ENCODE data around the gene INTS11. TPM values are rescaled to one million over a fixed set of nuclear protein-coding genes. Genes with fewer than 3 reads are reported as not detected.
A peak's percentile ranks its signal among the peaks of the same experiment; 100 is the strongest.

Gene INTS11
- polyA plus RNA-seq, 1 donor (not counting 4 experiments of a cell fraction or from before 2014, with no cell fraction given), result 70.4 TPM

- no peaks in the 10 kb centered on the region for H4K20me1 ChIP-seq (ENCODE audit: control insufficient read depth, extremely low read depth, insufficient read depth, low read length)
- H3K4me2 ChIP-seq (ENCODE audit: control insufficient read depth, extremely low read depth, insufficient read depth, low read depth, low read length), result peak within 1 kb of the TSS; percentile 94
- FAIRE-seq (no peak), DNase-seq (ENCODE audit: low read depth, low spot score) (no peak)
- H2AFZ ChIP-seq (ENCODE audit: control insufficient read depth, low read length), result peak within 1 kb of the TSS; percentile 6
- H3K4me1 ChIP-seq (ENCODE audit: control insufficient read depth, extremely low read depth, insufficient read depth, low read length), result peaks cover 37% of the 10 kb centered on the region
- TF ChIP-seq EZH2 (IDR thresholded peaks at IDR 0.05; ENCODE audit: low read length) (no peak), CTCF (optimal IDR thresholded peaks at IDR 0.05 in 1 of 3, IDR thresholded peaks at IDR 0.05 in 1 of 3, conservative IDR thresholded peaks at IDR 0.05 in 1 of 3; ENCODE audit: extremely low read depth in 1 of 3, insufficient read depth in 2 of 3, low read length in 3 of 3) (peak in 1 of 3 experiments; percentile 58)
- H3K9me3 ChIP-seq (ENCODE audit: control insufficient read depth, low read depth, low read length), result no peaks in the 10 kb centered on the region
- peak within 1 kb of the TSS; percentile 83 for H3K9ac ChIP-seq (ENCODE audit: control insufficient read depth, extremely low read depth, insufficient read depth, low read length)
- H3K79me2 ChIP-seq (ENCODE audit: control insufficient read depth, insufficient read depth, low read length), result peaks cover 45% of the 10 kb centered on the region
- H3K36me3 ChIP-seq (ENCODE audit: control insufficient read depth in 2 of 2, extremely low read depth in 1 of 2, insufficient read depth in 2 of 2, low read length in 2 of 2), result no peaks in the 10 kb centered on the region
- dilution Hi-C loops (cut with MboI; ENCODE audit: extremely low pct_ligation_motif_present, low sequenced_read_pairs), result no loop called here
- H3K27me3 ChIP-seq (ENCODE audit: control insufficient read depth, extremely low read depth, insufficient read depth, low read length), result peaks cover 3% of the 10 kb centered on the region
- H3K9me1 ChIP-seq (ENCODE audit: control insufficient read depth, extremely low read depth, insufficient read depth, low read length), result no peaks in the 10 kb centered on the region
- H3K27ac ChIP-seq (ENCODE audit: control insufficient read depth, insufficient read depth, low read length), result peak within 1 kb of the TSS; percentile 60
- H3K4me3 ChIP-seq (ENCODE audit: control insufficient read depth in 2 of 3, extremely low read depth in 1 of 3, insufficient read depth in 2 of 3, low read depth in 1 of 3, low read length in 3 of 3), result peak within 1 kb of the TSS; percentile 72 to 95 (median 85)
Observed at GRCh38 chr1:1349256-1350012, 25.0 kb upstream of the INTS11 start, which contains the start of gene DVL1. Gene DVL1 (minus strand): TSS chr1:1349418. CDS start chr1:1349065, 353 bp downstream.

- Histone ChIP-seq H3K4me2 (ENCODE audit: control insufficient read depth, extremely low read depth, insufficient read depth, low read depth, low read length) (peak overlapping the region; percentile 94), H3K4me3 (ENCODE audit: control insufficient read depth in 2 of 3, extremely low read depth in 1 of 3, insufficient read depth in 2 of 3, low read depth in 1 of 3, low read length in 3 of 3) (peak overlapping the region; percentile 72 to 95 (median 85)), H3K9me3 (ENCODE audit: control insufficient read depth, low read depth, low read length) (no peaks in the 10 kb centered on the region), H3K27me3 (ENCODE audit: control insufficient read depth, extremely low read depth, insufficient read depth, low read length) (no peaks in the 10 kb centered on the region), H3K36me3 (ENCODE audit: control insufficient read depth in 2 of 2, extremely low read depth in 1 of 2, insufficient read depth in 2 of 2, low read length in 2 of 2) (no peaks in the 10 kb centered on the region), H3K79me2 (ENCODE audit: control insufficient read depth, insufficient read depth, low read length) (peaks cover 53% of the 10 kb centered on the region), H3K9ac (ENCODE audit: control insufficient read depth, extremely low read depth, insufficient read depth, low read length) (peak overlapping the region; percentile 83), H3K27ac (ENCODE audit: control insufficient read depth, insufficient read depth, low read length) (peak overlapping the region; percentile 60), H3K9me1 (ENCODE audit: control insufficient read depth, extremely low read depth, insufficient read depth, low read length) (no peaks in the 10 kb centered on the region), H2AFZ (ENCODE audit: control insufficient read depth, low read length) (no peak overlapping the region), H3K4me1 (ENCODE audit: control insufficient read depth, extremely low read depth, insufficient read depth, low read length) (peaks cover 45% of the 10 kb centered on the region), H4K20me1 (ENCODE audit: control insufficient read depth, extremely low read depth, insufficient read depth, low read length) (no peaks in the 10 kb centered on the region)
- dilution Hi-C loops (cut with MboI; ENCODE audit: extremely low pct_ligation_motif_present, low sequenced_read_pairs), result no loop called here
- TF ChIP-seq EZH2 (IDR thresholded peaks at IDR 0.05; ENCODE audit: low read length) (no peak), CTCF (optimal IDR thresholded peaks at IDR 0.05 in 1 of 3, IDR thresholded peaks at IDR 0.05 in 1 of 3, conservative IDR thresholded peaks at IDR 0.05 in 1 of 3; ENCODE audit: extremely low read depth in 1 of 3, insufficient read depth in 2 of 3, low read length in 3 of 3) (no peak)
- FAIRE-seq, result no peak
- DNase-seq (ENCODE audit: low read depth, low spot score), result no peak
Observed at GRCh38 chr1:1348420-1349255, 24.2 kb upstream of the INTS11 start.
